Tibial artery (tissue), 4 donors: ENCODE results near the gene KCNK3.

Experiments used
- DNase-seq, 2 donors: peaks; one replicate each; pipeline ENCODE4 v3.0.0-alpha.2; 2019
- H3K27ac ChIP-seq, 2 donors: fragments of 200-600 bp; sonication (generic) in 1 of 2; 1 replicate in 1 of 2; 2 replicates in 1 of 2; pipeline ENCODE4 v1.5.1; 2018 to 2019; ENCODE audit warnings: mild to moderate bottlenecking in 1 of 2
- H3K27me3 ChIP-seq, 2 donors: fragments of 200-600 bp; sonication (generic) in 1 of 2; one replicate each; pipeline versions ENCODE4 v1.5.1 to v1.6.0; 2016 to 2019
- H3K36me3 ChIP-seq, 3 donors: fragments of 200-600 bp; sonication (generic) in 2 of 3; one replicate each; pipeline ENCODE4 v1.5.1; 2016 to 2019; ENCODE audit warnings: mild to moderate bottlenecking in 2 of 3
- H3K4me1 ChIP-seq, 4 donors: fragments of 200-600 bp; sonication (generic) in 2 of 4; 1 replicate in 3 of 4; 2 replicates in 1 of 4; pipeline ENCODE4 v1.5.1; 2016 to 2019
- H3K4me3 ChIP-seq, 2 donors: fragments of 200-600 bp; sonication (generic) in 1 of 2; 1 replicate in 1 of 2; 2 replicates in 1 of 2; pipeline ENCODE4 v1.5.1; 2018 to 2019; ENCODE audit warnings: mild to moderate bottlenecking in 2 of 2
- H3K9me3 ChIP-seq, 3 donors: fragments of 200-600 bp; sonication (generic) in 1 of 3; one replicate each; pipeline ENCODE4 v1.5.1; 2016 to 2019
- intact Hi-C: fragments of 100-400 bp; cut with DNase I; formaldehyde crosslinking; loops from one replicate; pipeline ENCODE4 v1.15.0; 2023; ENCODE audit warnings: low total_unique reads
- TF ChIP-seq, protein P1 (sequence below), 2 experiments: fragments of 200-600 bp in 1 of 2; fragments of 450-650 bp in 1 of 2; IDR thresholded peaks; one replicate each; pipeline ENCODE4 v1.5.1; 2017 to 2019; ENCODE audit warnings: antibody characterized with exemption in 2 of 2, mild to moderate bottlenecking in 1 of 2, moderate library complexity in 1 of 2

The KCNK3 gene

DNA sequence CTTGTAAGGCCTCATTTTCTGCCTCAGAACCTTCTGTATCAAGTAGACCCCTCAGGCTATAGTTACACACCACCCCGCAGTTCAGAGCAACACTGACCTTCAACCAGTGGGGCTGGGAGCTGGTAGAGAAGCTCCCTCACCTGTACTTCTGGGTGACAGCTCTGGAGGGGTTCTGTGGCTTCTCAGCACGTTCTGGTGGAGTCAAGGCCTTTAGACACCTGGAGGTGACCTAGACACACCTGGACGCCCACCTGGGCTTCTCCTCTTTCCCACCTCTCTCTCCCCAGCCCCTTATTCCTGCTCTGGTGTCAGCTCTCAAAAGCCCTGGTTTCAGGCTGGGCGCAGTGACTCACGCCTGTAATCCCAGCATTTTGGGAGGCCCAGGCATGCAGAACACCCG lies 44.0 kb upstream of the KCNK3 start:
- no peaks in the 10 kb centered on the region for H3K27me3 ChIP-seq
- H3K27ac ChIP-seq = no peak overlapping the region
- no peak overlapping the region for H3K4me3 ChIP-seq
- no peaks in the 10 kb centered on the region for H3K36me3 ChIP-seq
- intact Hi-C loops = no loop called here
- TF ChIP-seq, protein P1, sequence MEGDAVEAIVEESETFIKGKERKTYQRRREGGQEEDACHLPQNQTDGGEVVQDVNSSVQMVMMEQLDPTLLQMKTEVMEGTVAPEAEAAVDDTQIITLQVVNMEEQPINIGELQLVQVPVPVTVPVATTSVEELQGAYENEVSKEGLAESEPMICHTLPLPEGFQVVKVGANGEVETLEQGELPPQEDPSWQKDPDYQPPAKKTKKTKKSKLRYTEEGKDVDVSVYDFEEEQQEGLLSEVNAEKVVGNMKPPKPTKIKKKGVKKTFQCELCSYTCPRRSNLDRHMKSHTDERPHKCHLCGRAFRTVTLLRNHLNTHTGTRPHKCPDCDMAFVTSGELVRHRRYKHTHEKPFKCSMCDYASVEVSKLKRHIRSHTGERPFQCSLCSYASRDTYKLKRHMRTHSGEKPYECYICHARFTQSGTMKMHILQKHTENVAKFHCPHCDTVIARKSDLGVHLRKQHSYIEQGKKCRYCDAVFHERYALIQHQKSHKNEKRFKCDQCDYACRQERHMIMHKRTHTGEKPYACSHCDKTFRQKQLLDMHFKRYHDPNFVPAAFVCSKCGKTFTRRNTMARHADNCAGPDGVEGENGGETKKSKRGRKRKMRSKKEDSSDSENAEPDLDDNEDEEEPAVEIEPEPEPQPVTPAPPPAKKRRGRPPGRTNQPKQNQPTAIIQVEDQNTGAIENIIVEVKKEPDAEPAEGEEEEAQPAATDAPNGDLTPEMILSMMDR (IDR thresholded peaks at IDR 0.05) = no peak
- peaks cover 0 to 7% (median 2%) of the 10 kb centered on the region in 4 donors for H3K4me1 ChIP-seq
- H3K9me3 ChIP-seq = no peaks in the 10 kb centered on the region
- peak in 1 of 2 donors; percentile 19 for DNase-seq

DNA sequence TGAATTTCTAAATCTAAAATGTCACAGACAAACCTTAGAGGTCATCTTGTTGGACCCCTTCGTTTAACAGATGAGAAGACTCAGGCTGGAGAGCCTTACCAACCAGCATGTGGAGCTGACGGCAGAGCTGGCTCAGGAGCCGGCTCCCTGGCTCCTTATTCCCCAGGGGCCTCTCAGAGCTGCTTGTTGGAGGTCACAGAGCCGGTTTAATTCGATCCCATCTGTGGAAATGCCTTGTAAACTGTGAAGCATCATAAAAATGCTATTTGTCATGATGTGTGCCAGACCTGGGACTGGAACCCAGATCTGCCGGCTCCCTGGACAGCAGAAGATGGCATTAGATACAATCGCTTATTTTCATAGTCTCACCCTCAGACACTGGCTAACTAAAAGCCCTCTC lies 43.2 kb upstream of the KCNK3 start:
- no peaks in the 10 kb centered on the region for H3K27me3 ChIP-seq
- no peaks in the 10 kb centered on the region for H3K36me3 ChIP-seq
- intact Hi-C loops = no loop called here
- no peaks in the 10 kb centered on the region for H3K9me3 ChIP-seq
- H3K4me1 ChIP-seq = peaks cover 0 to 7% (median 2%) of the 10 kb centered on the region in 4 donors
- H3K4me3 ChIP-seq = no peak overlapping the region
- no peak overlapping the region for H3K27ac ChIP-seq
- TF ChIP-seq, protein P1 (IDR thresholded peaks at IDR 0.05) = no peak
- peak in 1 of 2 donors; percentile 63 for DNase-seq

DNA sequence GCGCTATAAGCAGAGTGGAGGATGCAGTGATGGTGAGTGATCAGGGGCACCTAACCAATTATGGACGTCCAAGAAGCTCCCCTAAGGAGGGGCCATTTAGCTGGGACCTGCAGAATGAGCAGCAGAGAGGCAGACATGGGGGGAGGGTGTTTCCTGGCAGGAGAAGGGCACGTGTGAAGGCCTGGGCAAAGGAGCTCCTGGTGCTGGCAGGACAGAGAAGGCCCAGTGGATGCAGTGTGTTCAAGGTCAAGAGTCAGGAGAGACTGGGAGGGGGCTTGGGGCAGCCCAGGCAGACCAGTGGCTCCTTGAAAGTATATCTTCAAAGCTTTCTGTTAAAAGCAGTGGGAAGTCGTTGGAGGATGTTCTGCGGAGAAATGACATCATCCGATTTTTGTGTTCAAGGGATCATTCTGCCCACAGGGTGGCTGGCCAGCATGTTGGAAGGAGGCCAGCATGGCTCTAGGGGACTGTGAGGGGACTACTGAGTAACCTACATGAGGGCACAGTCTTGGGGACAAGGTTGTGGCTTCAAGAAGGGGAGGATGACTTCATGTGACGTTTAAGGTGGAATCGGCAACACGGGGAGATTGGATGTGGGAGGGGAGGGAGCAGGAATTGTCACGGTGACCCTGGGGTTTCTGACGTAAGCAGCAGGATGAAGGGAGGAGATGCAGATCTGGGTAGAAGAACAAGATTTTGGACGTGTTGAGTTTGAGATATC lies 42.4 kb upstream of the KCNK3 start:
- intact Hi-C loops = no loop called here
- TF ChIP-seq, protein P1 (IDR thresholded peaks at IDR 0.05) = no peak

DNA sequence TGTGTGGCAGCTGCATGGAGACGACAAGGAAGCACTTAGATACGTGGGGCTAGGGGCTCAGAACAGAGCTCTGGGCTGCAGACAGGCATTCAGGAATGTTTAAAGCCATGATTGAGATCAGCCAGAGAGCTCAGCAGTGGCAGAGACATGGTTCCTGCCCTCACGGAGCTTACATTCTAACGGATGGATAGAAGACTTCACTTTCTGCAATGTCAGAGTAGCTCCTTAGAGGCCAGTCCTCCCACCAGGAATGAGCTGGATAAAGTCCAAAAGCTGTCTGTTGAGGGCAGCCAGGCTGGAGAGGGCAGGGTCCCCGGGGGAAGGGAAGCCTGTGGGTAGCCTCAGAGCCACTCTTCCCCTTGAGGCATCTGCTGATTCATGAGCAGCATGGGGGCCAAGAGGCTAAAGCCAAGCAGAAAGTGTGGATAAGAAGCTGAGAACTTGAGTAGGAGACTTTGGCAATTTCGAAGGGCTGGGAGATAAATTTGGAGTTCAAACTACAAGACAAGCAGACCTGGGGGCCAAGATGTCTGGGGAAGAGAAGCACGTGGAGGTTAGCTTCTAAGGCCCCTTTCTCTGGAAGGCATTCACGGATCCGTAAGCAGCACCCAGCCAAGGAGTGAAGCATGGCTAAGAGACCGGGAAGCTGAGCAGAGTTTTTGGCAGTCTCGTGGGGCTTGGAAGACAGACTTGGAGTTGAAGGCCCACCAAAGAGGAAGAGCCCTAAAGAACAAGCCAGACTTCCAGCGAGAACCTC lies 41.6 kb upstream of the KCNK3 start:
- TF ChIP-seq, protein P1 (IDR thresholded peaks at IDR 0.05) = no peak
- Histone ChIP-seq H3K9me3 (no peaks in the 10 kb centered on the region), H3K36me3 (no peaks in the 10 kb centered on the region), H3K27me3 (no peaks in the 10 kb centered on the region), H3K27ac (no peak overlapping the region), H3K4me1 (peaks cover 0 to 7% (median 2%) of the 10 kb centered on the region in 4 donors), H3K4me3 (no peak overlapping the region)
- intact Hi-C loops = no loop called here
- peak in 1 of 2 donors; percentile 53 for DNase-seq

More for the DNA sequence above, 42.4 kb upstream of the KCNK3 start:
- H3K27me3 ChIP-seq = no peaks in the 10 kb centered on the region
- no peaks in the 10 kb centered on the region for H3K9me3 ChIP-seq
- no peaks in the 10 kb centered on the region for H3K36me3 ChIP-seq
- peaks cover 0 to 7% (median 2%) of the 10 kb centered on the region in 4 donors for H3K4me1 ChIP-seq
- peak in 1 of 2 donors; percentile 44 for DNase-seq
- no peak overlapping the region for H3K4me3 ChIP-seq
- no peak overlapping the region for H3K27ac ChIP-seq

DNA sequence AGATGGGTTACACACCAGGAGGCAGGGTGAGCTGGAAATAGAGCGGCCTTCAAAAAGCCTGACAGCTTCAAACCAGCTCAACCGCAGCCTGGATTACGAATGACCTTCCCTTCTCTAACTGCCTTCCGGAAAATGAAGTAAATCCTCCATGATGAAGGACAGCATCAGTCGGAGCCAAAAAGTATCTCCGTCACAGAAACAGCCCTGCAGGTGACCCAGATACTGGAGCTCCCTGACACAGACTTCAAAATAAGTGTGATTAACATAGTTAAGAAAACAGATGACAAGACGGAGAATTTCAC lies 41.1 kb upstream of the KCNK3 start:
- Histone ChIP-seq H3K36me3 (no peaks in the 10 kb centered on the region), H3K27ac (no peak overlapping the region), H3K27me3 (no peaks in the 10 kb centered on the region), H3K4me1 (peaks cover 0 to 7% (median 2%) of the 10 kb centered on the region in 4 donors), H3K9me3 (no peaks in the 10 kb centered on the region), H3K4me3 (no peak overlapping the region)
- TF ChIP-seq, protein P1 (IDR thresholded peaks at IDR 0.05) = no peak
- intact Hi-C loops = no loop called here
- DNase-seq = no peak
